Body of pancreas (tissue), 4 donors: ENCODE data around the gene PDE4D. TPM values are rescaled to one million over a fixed set of nuclear protein-coding genes. Genes with fewer than 3 reads are reported as not detected.

Experiments
- ATAC-seq: fragments of 150-250 bp; one replicate; pipeline ENCODE4 v1.9.1; 2016
- DNase-seq, 4 donors: peaks; one replicate each; pipeline ENCODE4 v3.0.0-alpha.2; 2019
- H3K27ac ChIP-seq, 4 donors: fragments of 200-600 bp; sonication (generic); 1 replicate in 3 of 4; 2 replicates in 1 of 4; pipeline versions ENCODE4 v1.5.1 to v1.6.1; 2016 to 2019; ENCODE audit warnings: mild to moderate bottlenecking in 1 of 4, mixed read lengths in 1 of 4, moderate library complexity in 1 of 4
- H3K27me3 ChIP-seq, 2 donors: fragments of 200-600 bp; sonication (generic); one replicate each; pipeline ENCODE4 v1.6.0; 2016; ENCODE audit warnings: mild to moderate bottlenecking in 1 of 2
- H3K36me3 ChIP-seq, 2 donors: fragments of 200-600 bp; sonication (generic); replicated peaks in 1 of 2; 2 replicates each; pipeline ENCODE4 v1.5.1; 2016; ENCODE audit warnings: low read depth in 2 of 2; ENCODE audit not compliant: insufficient read depth in 1 of 2
- H3K4me1 ChIP-seq: fragments of 200-600 bp; sonication (generic); one replicate; pipeline ENCODE4 v1.6.0; 2016
- H3K4me3 ChIP-seq, 2 donors: fragments of 200-600 bp; sonication (generic); 1 replicate in 1 of 2; 2 replicates in 1 of 2; pipeline ENCODE4 v1.5.1; 2016 to 2019
- H3K9me3 ChIP-seq, 3 donors: fragments of 200-600 bp; sonication (generic); 1 replicate in 2 of 3; 2 replicates in 1 of 3; pipeline ENCODE4 v1.5.1; 2016
- POLR2A ChIP-seq, 3 donors: fragments of 450-650 bp; IDR thresholded peaks; one replicate each; pipeline ENCODE4 v1.6.1; 2016; ENCODE audit warnings: antibody characterized with exemption in 3 of 3, mild to moderate bottlenecking in 2 of 3
- WGBS, 2 donors: methylation state at CpG; one replicate each; pipeline ENCODE4 v1.1.5; 2017; 5-methylcytosine and 5-hydroxymethylcytosine counted together
- intact Hi-C: fragments of 100-400 bp; cut with DNase I; formaldehyde crosslinking; loops from one replicate; pipeline ENCODE4 v1.15.1; 2023
- total RNA-seq, 2 donors: library from RNA; depleted of rRNA; stranded (reverse); fragments of >200 nt; gene quantifications; one replicate each; pipeline ENCODE4 v1.1.0, GENCODE V29; 2016
- TF ChIP-seq, protein P1 (sequence below), 7 experiments: fragments of 450-650 bp in 4 of 7; fragments of 200-600 bp in 3 of 7; sonication (generic) in 3 of 7; IDR thresholded peaks; one replicate each; pipeline ENCODE4 v1.5.1; 2016 to 2019; ENCODE audit warnings: antibody characterized with exemption in 7 of 7

PDE4D gene
- total RNA-seq, 2 donors from 2014 or later = 8.6 to 9.2 TPM

- H3K36me3 ChIP-seq = no peaks in the 10 kb centered on the region
- no peak for TF ChIP-seq POLR2A (IDR thresholded peaks at IDR 0.05)
- TF ChIP-seq, protein P1, sequence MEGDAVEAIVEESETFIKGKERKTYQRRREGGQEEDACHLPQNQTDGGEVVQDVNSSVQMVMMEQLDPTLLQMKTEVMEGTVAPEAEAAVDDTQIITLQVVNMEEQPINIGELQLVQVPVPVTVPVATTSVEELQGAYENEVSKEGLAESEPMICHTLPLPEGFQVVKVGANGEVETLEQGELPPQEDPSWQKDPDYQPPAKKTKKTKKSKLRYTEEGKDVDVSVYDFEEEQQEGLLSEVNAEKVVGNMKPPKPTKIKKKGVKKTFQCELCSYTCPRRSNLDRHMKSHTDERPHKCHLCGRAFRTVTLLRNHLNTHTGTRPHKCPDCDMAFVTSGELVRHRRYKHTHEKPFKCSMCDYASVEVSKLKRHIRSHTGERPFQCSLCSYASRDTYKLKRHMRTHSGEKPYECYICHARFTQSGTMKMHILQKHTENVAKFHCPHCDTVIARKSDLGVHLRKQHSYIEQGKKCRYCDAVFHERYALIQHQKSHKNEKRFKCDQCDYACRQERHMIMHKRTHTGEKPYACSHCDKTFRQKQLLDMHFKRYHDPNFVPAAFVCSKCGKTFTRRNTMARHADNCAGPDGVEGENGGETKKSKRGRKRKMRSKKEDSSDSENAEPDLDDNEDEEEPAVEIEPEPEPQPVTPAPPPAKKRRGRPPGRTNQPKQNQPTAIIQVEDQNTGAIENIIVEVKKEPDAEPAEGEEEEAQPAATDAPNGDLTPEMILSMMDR (IDR thresholded peaks at IDR 0.05) = no peak
- 89 to 91% methylated on average over 9 of the region's 9 CpGs for WGBS, 2 donors
- DNase-seq (no peak), ATAC-seq (no peak)
- no peaks in the 10 kb centered on the region for H3K27me3 ChIP-seq
- no peak overlapping the region for H3K4me3 ChIP-seq
- no peaks in the 10 kb centered on the region for H3K4me1 ChIP-seq
- no peak overlapping the region for H3K27ac ChIP-seq
- intact Hi-C loops = no loop called here
- H3K9me3 ChIP-seq = no peaks in the 10 kb centered on the region
Measured at GRCh38 chr5:59055745-59056448, 837.6 kb downstream of the PDE4D start.

- 84 to 91% methylated on average over 3 of the region's 3 CpGs for WGBS, 2 donors
- Histone ChIP-seq H3K4me3 (no peak overlapping the region), H3K9me3 (no peaks in the 10 kb centered on the region), H3K4me1 (no peaks in the 10 kb centered on the region), H3K36me3 (no peaks in the 10 kb centered on the region), H3K27ac (no peak overlapping the region), H3K27me3 (no peaks in the 10 kb centered on the region)
- intact Hi-C loops = no loop called here
- TF ChIP-seq POLR2A (IDR thresholded peaks at IDR 0.05) = no peak
- TF ChIP-seq, protein P1 (IDR thresholded peaks at IDR 0.05) = no peak
- DNase-seq (no peak), ATAC-seq (no peak)
Measured at GRCh38 chr5:59054963-59055528, 838.5 kb downstream of the PDE4D start.

DNA sequence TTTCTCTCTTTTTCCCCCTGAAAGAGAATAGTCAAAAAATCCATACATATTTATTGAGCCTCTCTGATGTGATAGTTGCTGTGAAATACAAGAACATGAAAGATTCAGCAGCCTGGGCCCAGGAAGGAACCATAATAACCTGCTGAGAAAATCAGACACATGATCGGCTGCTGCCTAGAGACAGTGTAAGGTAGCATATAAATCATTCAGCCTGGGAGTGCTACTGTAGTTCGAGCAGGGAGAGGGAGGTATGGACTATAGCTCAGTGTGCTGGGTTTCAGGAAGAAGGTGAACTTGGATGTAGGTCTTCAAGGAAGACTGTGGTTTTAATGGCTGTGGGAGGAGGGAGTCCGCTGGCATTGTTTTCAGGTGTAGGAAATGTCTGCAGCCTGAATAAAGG lies 841.6 kb downstream of the PDE4D start:
- no peak overlapping the region for H3K4me3 ChIP-seq
- H3K27ac ChIP-seq = no peak overlapping the region
- no peak for ATAC-seq
- 80 to 88% methylated on average over 3 of the region's 3 CpGs for WGBS, 2 donors
- H3K36me3 ChIP-seq = no peaks in the 10 kb centered on the region
- no peaks in the 10 kb centered on the region for H3K9me3 ChIP-seq
- no peak for DNase-seq
- H3K27me3 ChIP-seq = no peaks in the 10 kb centered on the region
- no peaks in the 10 kb centered on the region for H3K4me1 ChIP-seq
- TF ChIP-seq, protein P1 (IDR thresholded peaks at IDR 0.05) = no peak
- no peak for TF ChIP-seq POLR2A (IDR thresholded peaks at IDR 0.05)
- intact Hi-C loops = no loop called here

DNA sequence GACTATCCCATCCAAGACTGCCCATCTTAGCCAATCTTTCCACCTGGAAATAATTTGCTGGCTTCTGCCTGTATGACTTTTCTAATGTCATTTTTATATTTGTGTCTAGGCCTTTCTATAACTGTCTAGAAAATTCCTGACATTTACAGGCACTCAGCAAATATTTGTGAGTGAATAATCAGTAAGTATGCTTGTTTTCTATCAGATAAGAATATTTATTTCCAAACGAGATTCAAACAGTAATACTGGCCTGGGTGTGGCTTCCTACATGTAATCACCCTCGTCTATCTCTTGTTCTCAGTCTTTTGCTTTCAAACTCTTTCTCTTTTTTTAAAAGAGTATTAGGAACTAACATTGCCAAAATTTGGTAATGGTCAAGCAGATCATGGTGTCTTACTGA lies 844.4 kb downstream of the PDE4D start:
- H3K27ac ChIP-seq = no peak overlapping the region
- no peaks in the 10 kb centered on the region for H3K4me1 ChIP-seq
- 8 to 11% methylated on average over 2 of the region's 2 CpGs for WGBS, 2 donors
- no peak overlapping the region for H3K4me3 ChIP-seq
- ATAC-seq (no peak), DNase-seq (no peak)
- H3K27me3 ChIP-seq = no peaks in the 10 kb centered on the region
- H3K36me3 ChIP-seq = no peaks in the 10 kb centered on the region
- no peaks in the 10 kb centered on the region for H3K9me3 ChIP-seq
- intact Hi-C loops = no loop called here
- TF ChIP-seq, protein P1 (IDR thresholded peaks at IDR 0.05) = no peak
- TF ChIP-seq POLR2A (IDR thresholded peaks at IDR 0.05) = no peak
